GM21367 (cell line): ENCODE measurements around the gene TAS1R3.
A peak's percentile ranks its signal among the peaks of the same experiment; 100 is the strongest.

Source experiments
- ATAC-seq: cut with Tn5 transposase; IDR thresholded peaks from one replicate; pipeline ENCODE4 v1.9.1; 2021; ENCODE audit not compliant: unreplicated experiment

TAS1R3 gene

GRCh38 chr1:1335792-1336248, 4.7 kb downstream of the TAS1R3 start:
- ATAC-seq = no peak

- no peak for ATAC-seq
Observed at GRCh38 chr1:1336446-1336845, 5.4 kb downstream of the TAS1R3 start.

- ATAC-seq = no peak
Observed at GRCh38 chr1:1336931-1337792, 6.1 kb downstream of the TAS1R3 start.

GRCh38 chr1:1337793-1338147, 6.7 kb downstream of the TAS1R3 start:
- no peak for ATAC-seq

- no peak for ATAC-seq
Observed at GRCh38 chr1:1338278-1338677, 7.2 kb downstream of the TAS1R3 start.

GRCh38 chr1:1340185-1340584, 9.1 kb downstream of the TAS1R3 start:
- ATAC-seq = no peak

- ATAC-seq = no peak
Observed at GRCh38 chr1:1340791-1341548, 9.9 kb downstream of the TAS1R3 start.

GRCh38 chr1:1341549-1342021, 10.5 kb downstream of the TAS1R3 start:
- no peak for ATAC-seq

GRCh38 chr1:1342061-1342562, 11.0 kb downstream of the TAS1R3 start:
- ATAC-seq = no peak

- ATAC-seq = no peak
Observed at GRCh38 chr1:1342584-1343115, 11.6 kb downstream of the TAS1R3 start.

GRCh38 chr1:1343811-1344421, 12.8 kb downstream of the TAS1R3 start:
- ATAC-seq = no peak

- no peak for ATAC-seq
Observed at GRCh38 chr1:1344655-1345361, 13.7 kb downstream of the TAS1R3 start.

GRCh38 chr1:1345384-1345783, 14.3 kb downstream of the TAS1R3 start:
- no peak for ATAC-seq

GRCh38 chr1:1345860-1346500, 14.9 kb downstream of the TAS1R3 start:
- ATAC-seq = no peak

GRCh38 chr1:1346501-1346890, 15.4 kb downstream of the TAS1R3 start:
- ATAC-seq = no peak

- ATAC-seq = no peak
Observed at GRCh38 chr1:1347026-1347595, 16.0 kb downstream of the TAS1R3 start.

GRCh38 chr1:1347663-1348419, 16.8 kb downstream of the TAS1R3 start:
- ATAC-seq = no peak

GRCh38 chr1:1348420-1349255, 17.6 kb downstream of the TAS1R3 start:
- ATAC-seq = peak; percentile 25
